MG63 (cell line): Measurements from ENCODE around the gene CDH12. TPM values are rescaled to one million over a fixed set of nuclear protein-coding genes. Genes with fewer than 3 reads are reported as not detected.
"Not testable (repeated sequence)": the region's sequence is repeated elsewhere in the genome, so short reads cannot be mapped to it uniquely, and the experiment has no call there.

ENCODE experiments used
- DNase-seq: peaks from one replicate; pipeline ENCODE4 v3.0.0-alpha.2; 2020
- H3K27me3 ChIP-seq: fragments of 250-450 bp; sonication (Bioruptor Pico); 2 replicates; pipeline ENCODE4 v1.5.1; 2020; ENCODE audit warnings: mild to moderate bottlenecking, moderate library complexity
- H3K36me3 ChIP-seq: fragments of 250-450 bp; sonication (Bioruptor Pico); 2 replicates; pipeline ENCODE4 v1.5.1; 2020; ENCODE audit warnings: mild to moderate bottlenecking, moderate library complexity
- H3K4me3 ChIP-seq: fragments of 250-450 bp; sonication (Bioruptor Pico); 2 replicates; pipeline ENCODE4 v1.5.1; 2020; ENCODE audit warnings: mild to moderate bottlenecking, moderate library complexity
- H3K9me3 ChIP-seq: fragments of 250-450 bp; sonication (Bioruptor Pico); 2 replicates; pipeline ENCODE4 v1.5.1; 2020; ENCODE audit warnings: mild to moderate bottlenecking, moderate library complexity
- total RNA-seq: library from RNA; depleted of rRNA; stranded (reverse); fragments of >200 nt; shearing (Covaris generic); gene quantifications from 2 replicates; pipeline ENCODE4 v1.2.3, GENCODE V29; 2014; ENCODE audit warnings: low replicate concordance

The CDH12 gene
- total RNA-seq, 1 experiment from 2014 or later: not detected

GRCh38 chr5:22352493-22352892 lies 500.7 kb downstream of the CDH12 start:
- no peaks in the 10 kb centered on the region for H3K36me3 ChIP-seq
- no peak for DNase-seq
- no peak overlapping the region for H3K4me3 ChIP-seq
- no peaks in the 10 kb centered on the region for H3K27me3 ChIP-seq
- no peaks in the 10 kb centered on the region for H3K9me3 ChIP-seq

GRCh38 chr5:22351178-22351577 lies 502.0 kb downstream of the CDH12 start:
- no peaks in the 10 kb centered on the region for H3K36me3 ChIP-seq
- H3K4me3 ChIP-seq: no peak overlapping the region
- H3K27me3 ChIP-seq: no peaks in the 10 kb centered on the region
- no peaks in the 10 kb centered on the region for H3K9me3 ChIP-seq
- DNase-seq: peak; percentile 8

GRCh38 chr5:22348027-22348426 lies 505.1 kb downstream of the CDH12 start:
- DNase-seq: no peak
- Histone ChIP-seq H3K9me3 (no peaks in the 10 kb centered on the region), H3K36me3 (no peaks in the 10 kb centered on the region), H3K4me3 (no peak overlapping the region), H3K27me3 (no peaks in the 10 kb centered on the region)

- no peaks in the 10 kb centered on the region for H3K27me3 ChIP-seq
- H3K9me3 ChIP-seq: no peaks in the 10 kb centered on the region
Observed at GRCh38 chr5:22344000-22344399, 509.1 kb downstream of the CDH12 start.

GRCh38 chr5:22341406-22341805 lies 511.7 kb downstream of the CDH12 start:
- no peak for DNase-seq
- Histone ChIP-seq H3K36me3 (no peaks in the 10 kb centered on the region), H3K9me3 (peaks cover 6% of the 10 kb centered on the region), H3K27me3 (no peaks in the 10 kb centered on the region), H3K4me3 (no peak overlapping the region)

More at GRCh38 chr5:22344000-22344399, 509.1 kb downstream of the CDH12 start:
- Histone ChIP-seq H3K4me3 (no peak overlapping the region), H3K36me3 (no peaks in the 10 kb centered on the region)
- DNase-seq: no peak

GRCh38 chr5:22332949-22333348 lies 520.2 kb downstream of the CDH12 start:
- H3K27me3 ChIP-seq, H3K4me3 ChIP-seq, H3K9me3 ChIP-seq, H3K36me3 ChIP-seq, DNase-seq: not testable (repeated sequence)

GRCh38 chr5:22329683-22330082 lies 523.5 kb downstream of the CDH12 start:
- Histone ChIP-seq H3K36me3 (no peaks in the 10 kb centered on the region), H3K4me3 (no peak overlapping the region), H3K27me3 (no peaks in the 10 kb centered on the region), H3K9me3 (no peaks in the 10 kb centered on the region)
- no peak for DNase-seq

GRCh38 chr5:22319798-22320197 lies 533.3 kb downstream of the CDH12 start:
- H3K9me3 ChIP-seq: no peaks in the 10 kb centered on the region
- H3K4me3 ChIP-seq: no peak overlapping the region
- H3K36me3 ChIP-seq: no peaks in the 10 kb centered on the region
- H3K27me3 ChIP-seq: no peaks in the 10 kb centered on the region
- no peak for DNase-seq

GRCh38 chr5:22316294-22316693 lies 536.9 kb downstream of the CDH12 start:
- no peak for DNase-seq
- no peaks in the 10 kb centered on the region for H3K27me3 ChIP-seq
- no peaks in the 10 kb centered on the region for H3K36me3 ChIP-seq

GRCh38 chr5:22315052-22315451 lies 538.1 kb downstream of the CDH12 start:
- not testable (repeated sequence) for H3K9me3 ChIP-seq, H3K36me3 ChIP-seq, DNase-seq, H3K4me3 ChIP-seq, H3K27me3 ChIP-seq

More at GRCh38 chr5:22316294-22316693, 536.9 kb downstream of the CDH12 start:
- no peak overlapping the region for H3K4me3 ChIP-seq
- no peaks in the 10 kb centered on the region for H3K9me3 ChIP-seq

GRCh38 chr5:22314548-22314947 lies 538.6 kb downstream of the CDH12 start:
- no peaks in the 10 kb centered on the region for H3K36me3 ChIP-seq
- DNase-seq: no peak
- no peak overlapping the region for H3K4me3 ChIP-seq
- H3K9me3 ChIP-seq: no peaks in the 10 kb centered on the region
- no peaks in the 10 kb centered on the region for H3K27me3 ChIP-seq

GRCh38 chr5:22306011-22306410 lies 547.1 kb downstream of the CDH12 start:
- H3K36me3 ChIP-seq: no peaks in the 10 kb centered on the region
- no peak for DNase-seq
- H3K27me3 ChIP-seq: no peaks in the 10 kb centered on the region
- no peak overlapping the region for H3K4me3 ChIP-seq
- H3K9me3 ChIP-seq: no peaks in the 10 kb centered on the region

GRCh38 chr5:22295832-22296231 lies 557.3 kb downstream of the CDH12 start:
- DNase-seq: no peak
- Histone ChIP-seq H3K9me3 (peaks cover 9% of the 10 kb centered on the region), H3K4me3 (no peak overlapping the region), H3K36me3 (no peaks in the 10 kb centered on the region), H3K27me3 (no peaks in the 10 kb centered on the region)

GRCh38 chr5:22293147-22293546 lies 560.0 kb downstream of the CDH12 start:
- no peaks in the 10 kb centered on the region for H3K36me3 ChIP-seq
- no peaks in the 10 kb centered on the region for H3K27me3 ChIP-seq
- no peak for DNase-seq

GRCh38 chr5:22278164-22278563 lies 575.0 kb downstream of the CDH12 start:
- no peaks in the 10 kb centered on the region; the same call in 1 of the 2 replicates for H3K27me3 ChIP-seq
- no peak for DNase-seq
- 0 out of 2 replicates have a peak, but pooled peaks cover 3% of the 10 kb centered on the region for H3K9me3 ChIP-seq

More at GRCh38 chr5:22293147-22293546, 560.0 kb downstream of the CDH12 start:
- no peak overlapping the region for H3K4me3 ChIP-seq
- peaks cover 11% of the 10 kb centered on the region for H3K9me3 ChIP-seq

GRCh38 chr5:22277006-22277405 lies 576.1 kb downstream of the CDH12 start:
- peak; percentile 2 for DNase-seq
- no peaks in the 10 kb centered on the region for H3K36me3 ChIP-seq
- H3K9me3 ChIP-seq: 0 out of 2 replicates have a peak, but pooled peaks cover 3% of the 10 kb centered on the region
- no peak overlapping the region for H3K4me3 ChIP-seq
- H3K27me3 ChIP-seq: no peaks in the 10 kb centered on the region; the same call in 1 of the 2 replicates

More at GRCh38 chr5:22278164-22278563, 575.0 kb downstream of the CDH12 start:
- Histone ChIP-seq H3K36me3 (no peaks in the 10 kb centered on the region), H3K4me3 (no peak overlapping the region)

- not testable (repeated sequence) for DNase-seq, H3K4me3 ChIP-seq, H3K27me3 ChIP-seq, H3K36me3 ChIP-seq, H3K9me3 ChIP-seq
Observed at GRCh38 chr5:22265855-22266254, 587.3 kb downstream of the CDH12 start.

GRCh38 chr5:22258139-22258538 lies 595.0 kb downstream of the CDH12 start:
- Histone ChIP-seq H3K27me3 (no peaks in the 10 kb centered on the region), H3K36me3 (no peaks in the 10 kb centered on the region), H3K9me3 (no peaks in the 10 kb centered on the region), H3K4me3 (no peak overlapping the region)
- no peak for DNase-seq

GRCh38 chr5:22250528-22250927 lies 602.6 kb downstream of the CDH12 start:
- Histone ChIP-seq H3K4me3 (no peak overlapping the region), H3K36me3 (no peaks in the 10 kb centered on the region), H3K27me3 (no peaks in the 10 kb centered on the region), H3K9me3 (no peaks in the 10 kb centered on the region)
- no peak for DNase-seq
